Glomerular endothelial cell (primary cell): ENCODE results near the gene PARD3. TPM values are rescaled to one million over a fixed set of nuclear protein-coding genes. Genes with fewer than 3 reads are reported as not detected.
A peak's percentile ranks its signal among the peaks of the same experiment; 100 is the strongest.

Source experiments
- DNase-seq: peaks from one replicate; pipeline ENCODE4 v3.0.0-alpha.2; 2011; ENCODE audit warnings: low read depth, low spot score; ENCODE audit errors: extremely low read depth
- total RNA-seq: library from RNA; depleted of rRNA; stranded (reverse); fragments of >200 nt; gene quantifications from 2 replicates; pipeline ENCODE4 v1.2.3, GENCODE V29; 2015

Gene PARD3
- total RNA-seq, 1 donor from 2014 or later = 23.0 TPM

- DNase-seq = no peak
These were observed 710.1 kb downstream of the PARD3 start for GRCh38 chr10:34104829-34105572.

- no peak for DNase-seq
These were observed 712.1 kb downstream of the PARD3 start for GRCh38 chr10:34102893-34103506.

GRCh38 chr10:34102237-34102673, 712.8 kb downstream of the PARD3 start:
- DNase-seq = no peak

- DNase-seq = no peak
These were observed 714.1 kb downstream of the PARD3 start for GRCh38 chr10:34101001-34101400.

DNA sequence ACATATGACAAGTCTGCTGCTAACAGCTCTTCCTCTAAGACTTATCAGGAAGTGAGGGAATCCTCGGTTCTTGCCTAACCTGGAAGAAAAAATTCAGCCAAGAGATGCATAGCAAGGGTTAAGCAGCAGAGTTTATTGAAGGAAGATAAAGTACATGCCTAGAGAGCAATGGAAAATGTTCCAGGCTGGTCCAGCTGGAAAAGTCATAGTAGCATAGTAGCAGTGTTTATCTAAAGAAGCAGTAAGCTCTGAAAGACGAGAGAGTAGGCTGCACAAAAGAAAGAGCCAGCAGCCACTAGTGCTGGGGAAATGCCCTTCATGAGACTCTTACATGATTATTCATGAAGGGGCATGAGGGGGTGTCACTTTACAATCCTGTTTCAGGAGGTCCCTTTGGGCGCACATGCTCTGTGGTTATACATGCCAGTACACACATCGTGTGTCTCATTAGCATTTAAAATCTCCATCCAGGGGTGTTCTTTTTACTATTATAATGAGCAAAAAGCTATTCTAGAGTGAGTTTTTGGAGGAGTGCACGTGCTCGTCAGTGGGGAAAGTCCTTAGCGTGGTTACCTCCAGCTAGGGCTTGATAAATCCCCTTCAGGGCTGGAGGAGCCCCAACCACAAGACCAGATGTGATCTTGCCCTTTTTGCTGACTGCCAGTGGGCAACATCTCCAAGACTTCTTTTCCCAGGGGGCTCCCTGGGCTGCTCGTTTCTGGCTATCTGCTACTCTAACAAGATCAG, 716.1 kb downstream of the PARD3 start:
- no peak for DNase-seq

GRCh38 chr10:34097682-34098081, 717.4 kb downstream of the PARD3 start:
- DNase-seq = no peak

DNA sequence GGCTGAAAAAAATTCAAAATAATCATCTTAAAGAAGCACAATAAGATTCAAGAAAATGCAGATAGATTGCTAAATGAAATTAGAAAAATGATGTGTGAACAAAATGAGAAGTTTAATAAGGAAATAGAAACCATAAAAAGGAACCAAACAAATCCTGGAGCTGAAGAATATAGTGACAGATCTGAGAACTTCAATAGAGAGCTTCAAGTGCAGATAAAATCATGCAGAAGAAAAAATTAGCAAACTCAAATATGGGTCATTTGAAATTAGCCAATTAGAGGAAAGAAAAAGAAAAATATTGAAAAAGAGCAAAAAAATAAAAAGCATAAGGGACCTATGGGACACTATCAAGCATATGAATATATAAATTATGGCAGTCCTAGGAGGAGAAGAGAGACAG, 720.1 kb downstream of the PARD3 start:
- no peak for DNase-seq

DNA sequence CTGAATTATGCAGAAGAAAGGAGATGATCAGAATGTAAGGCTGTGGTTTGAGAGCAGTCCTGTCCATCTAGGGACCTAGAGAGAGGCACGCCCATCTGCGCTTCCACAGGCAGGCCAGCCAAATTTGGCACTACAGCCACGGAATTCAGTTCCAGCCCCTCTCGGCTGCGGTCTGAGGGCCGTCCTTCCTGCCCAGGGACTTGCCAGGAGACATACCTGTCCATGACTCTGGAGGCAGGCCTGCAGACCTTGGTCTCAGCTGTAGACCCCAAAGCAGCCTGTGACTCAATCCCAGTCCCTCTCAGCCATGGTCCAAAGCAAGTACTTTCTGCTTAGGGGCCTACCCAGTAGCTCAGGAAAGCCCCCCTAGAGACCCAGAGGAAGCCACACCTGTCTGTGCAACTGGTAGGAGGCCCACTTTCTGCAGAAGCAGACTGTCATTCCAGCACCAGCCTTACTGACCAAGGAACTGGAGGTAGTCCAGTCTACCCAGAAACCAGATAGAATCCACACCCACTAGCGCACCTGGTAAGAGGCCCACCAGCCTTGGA, 720.9 kb downstream of the PARD3 start:
- DNase-seq = no peak

GRCh38 chr10:34092891-34093290, 722.2 kb downstream of the PARD3 start:
- DNase-seq = no peak

- DNase-seq = no peak
These were observed 723.4 kb downstream of the PARD3 start for GRCh38 chr10:34091635-34092195.

DNA sequence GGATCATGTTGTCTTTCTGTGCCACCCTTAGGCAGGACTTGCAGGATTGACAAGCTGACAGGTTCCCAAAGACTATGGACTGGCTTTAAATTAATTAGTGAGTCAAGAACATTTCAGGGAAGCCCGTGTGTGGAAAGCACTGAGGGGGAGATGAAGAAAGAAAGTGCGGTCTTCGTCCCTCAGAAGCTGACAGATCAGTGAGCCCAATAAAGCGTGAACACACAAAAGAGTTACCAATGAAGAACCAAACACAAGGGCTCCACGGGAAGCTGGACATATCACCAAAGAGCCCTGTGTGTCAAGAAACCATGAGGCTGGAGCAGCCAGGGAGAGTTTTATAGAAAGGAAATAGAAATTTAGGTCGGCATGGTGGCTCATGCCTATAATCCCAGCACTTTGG, 725.8 kb downstream of the PARD3 start:
- DNase-seq = no peak

DNA sequence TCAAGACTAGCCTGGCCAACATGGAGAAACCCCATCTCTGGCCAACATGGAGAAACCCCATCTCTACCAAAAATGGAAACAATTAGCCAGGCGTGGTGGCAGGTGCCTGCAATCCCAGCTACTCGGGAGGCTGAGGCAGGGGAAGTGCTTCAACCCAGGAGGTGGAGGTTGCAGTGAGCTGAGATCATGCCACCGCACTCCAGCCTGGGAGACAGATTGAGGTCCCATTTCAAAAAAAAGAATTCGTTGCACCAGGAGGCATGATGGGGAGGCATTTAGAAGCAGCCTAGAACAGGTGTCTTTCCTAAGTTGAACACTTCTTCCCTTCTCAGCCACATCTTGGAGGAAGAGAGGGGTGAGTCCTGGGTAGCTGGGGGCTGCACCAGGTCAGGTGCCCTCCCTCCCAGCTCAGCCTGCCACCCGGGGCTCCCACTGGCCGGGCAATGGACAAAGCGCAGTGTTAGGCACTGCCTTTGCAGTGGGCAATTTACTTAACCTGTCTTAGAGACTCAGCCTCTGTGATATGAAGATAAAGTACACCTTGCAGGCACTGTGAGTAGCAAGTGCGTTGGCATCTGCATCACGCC, 726.8 kb downstream of the PARD3 start:
- DNase-seq = no peak

DNA sequence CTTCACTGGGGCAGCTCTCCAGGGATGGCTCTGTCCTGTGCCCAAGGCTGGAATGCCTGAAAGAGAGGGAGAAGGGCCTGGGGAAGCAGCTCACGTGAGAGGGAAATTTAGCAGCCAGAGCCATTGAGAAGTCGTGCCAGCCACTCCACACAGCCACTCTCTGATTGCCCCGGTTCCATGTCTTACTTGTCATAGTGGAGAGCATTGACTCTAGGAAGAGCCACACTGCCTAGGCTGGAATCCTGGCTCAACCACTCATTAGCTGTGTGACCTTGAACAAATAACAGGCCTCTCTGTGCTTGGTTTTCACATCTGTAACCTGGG, 728.0 kb downstream of the PARD3 start:
- DNase-seq = no peak

GRCh38 chr10:34083567-34083966, 731.5 kb downstream of the PARD3 start:
- DNase-seq = no peak

DNA sequence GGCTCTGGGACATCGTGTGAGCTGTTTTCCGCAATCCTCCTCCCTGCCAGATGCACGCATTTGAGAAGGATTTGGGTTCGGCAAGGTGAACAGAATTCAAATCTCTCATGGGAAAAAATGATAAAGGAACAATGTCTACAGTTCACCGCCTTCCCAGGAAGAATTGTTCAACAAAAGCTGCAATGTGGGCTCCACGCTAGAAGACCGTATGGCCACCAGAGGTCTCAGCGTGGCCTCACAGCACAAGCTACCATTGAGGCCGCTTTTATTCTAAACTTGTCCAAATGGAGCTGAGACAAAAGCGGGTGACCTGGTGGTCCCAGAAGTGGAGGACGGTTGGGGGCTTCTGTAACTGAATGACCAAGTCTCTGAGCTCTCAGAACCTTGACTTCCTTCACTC, 733.1 kb downstream of the PARD3 start:
- no peak for DNase-seq

DNA sequence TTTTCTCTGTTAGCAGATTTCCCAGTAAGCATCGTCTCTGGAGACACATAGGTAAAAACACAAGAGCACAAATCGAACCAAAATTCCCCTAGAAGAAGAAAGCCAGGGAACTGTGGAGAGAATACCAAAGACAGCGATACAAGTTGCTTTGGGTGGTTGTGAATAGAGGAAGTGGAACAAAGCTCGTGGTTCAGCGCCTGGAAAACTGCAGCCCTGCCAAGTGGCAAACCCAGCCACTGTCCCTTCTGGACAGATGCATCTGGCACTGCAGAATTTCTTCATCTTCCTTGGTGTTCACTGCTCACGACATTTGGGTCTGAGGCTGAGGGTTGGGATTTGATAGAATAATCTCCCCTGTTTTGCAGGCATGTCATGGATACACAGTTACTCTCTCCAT, 733.8 kb downstream of the PARD3 start:
- no peak for DNase-seq

- DNase-seq = no peak
These were observed 734.4 kb downstream of the PARD3 start for GRCh38 chr10:34080485-34081346.

DNA sequence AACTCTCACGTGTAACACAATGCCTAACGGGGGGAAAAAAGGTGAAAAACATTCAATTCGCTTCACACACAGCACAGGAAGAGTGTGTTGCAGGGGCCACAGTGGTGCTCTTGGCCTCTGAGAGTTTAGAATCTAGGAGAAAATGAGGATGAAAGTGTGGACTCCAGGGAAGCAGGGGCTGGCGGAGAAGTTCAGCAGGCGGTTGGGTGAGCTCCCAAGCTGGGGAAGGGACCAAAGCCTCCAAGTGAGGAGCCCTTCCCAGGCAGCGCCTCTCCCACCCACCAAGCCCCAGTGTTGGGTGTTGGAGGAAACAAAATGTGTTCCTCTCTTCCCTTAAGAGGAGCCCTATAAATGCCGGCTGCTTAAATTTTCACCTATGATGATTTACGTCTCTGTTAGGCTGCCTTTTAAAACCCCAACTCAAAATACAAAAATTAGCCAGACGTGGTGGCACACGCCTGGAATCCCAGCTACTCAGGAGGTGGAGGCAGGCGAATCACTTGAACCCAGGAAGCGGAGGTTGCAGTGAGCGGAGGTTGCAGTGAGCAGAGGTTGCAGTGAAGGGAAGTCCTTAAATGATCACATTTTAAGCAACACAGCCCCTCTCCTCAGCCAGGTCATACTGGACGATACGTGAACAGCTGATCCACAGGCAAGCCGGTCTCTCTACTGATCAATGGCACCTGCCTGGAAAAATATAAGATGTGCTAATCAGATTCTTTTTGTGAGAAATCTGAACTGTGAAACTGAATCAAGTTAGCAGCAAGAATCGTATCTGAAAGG, 735.2 kb downstream of the PARD3 start:
- DNase-seq = no peak

DNA sequence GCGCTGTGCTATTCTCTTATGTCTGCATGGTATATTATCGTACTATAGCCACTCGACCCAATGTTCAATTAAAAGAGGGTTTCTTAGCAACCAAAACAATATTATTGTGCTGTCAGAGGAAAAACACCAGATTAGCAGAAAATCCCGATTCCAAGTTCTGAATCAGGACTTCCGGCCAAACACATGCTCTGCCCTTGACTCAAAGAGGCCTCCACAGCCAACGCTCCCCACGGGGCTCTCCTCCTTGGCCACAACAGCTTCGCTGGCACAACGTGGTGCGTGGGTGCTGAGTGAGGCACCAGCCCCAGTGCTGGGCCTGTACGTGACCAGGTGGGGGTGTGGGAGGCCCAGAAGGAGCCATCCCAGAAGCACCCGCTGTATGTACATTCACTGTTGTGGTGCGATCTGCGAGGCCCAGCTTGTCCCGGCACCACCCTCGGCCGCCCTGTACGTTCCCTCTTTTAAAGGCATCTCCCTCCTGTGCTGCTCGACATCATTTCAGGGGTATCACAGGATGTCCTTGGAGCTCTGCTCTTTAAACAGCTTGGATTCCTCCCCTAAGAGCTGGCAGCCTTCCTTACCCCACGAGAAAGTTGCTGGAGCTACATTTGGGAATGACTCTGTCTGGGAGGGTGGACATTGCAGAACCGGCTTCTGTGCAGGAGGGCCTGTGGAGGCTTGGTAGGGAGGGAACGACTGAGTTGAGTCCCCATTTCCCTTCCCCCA, 736.2 kb downstream of the PARD3 start:
- peak; percentile 92 for DNase-seq
